Measurements from ENCODE around the gene CLSTN2. TPM values are rescaled to one million over a fixed set of nuclear protein-coding genes. Genes with fewer than 3 reads are reported as not detected.

The CLSTN2 gene
- total and polyA plus RNA-seq, 10 donors = 0.02 to 0.22 (median 0.13) TPM; not detected in 1

DNA sequence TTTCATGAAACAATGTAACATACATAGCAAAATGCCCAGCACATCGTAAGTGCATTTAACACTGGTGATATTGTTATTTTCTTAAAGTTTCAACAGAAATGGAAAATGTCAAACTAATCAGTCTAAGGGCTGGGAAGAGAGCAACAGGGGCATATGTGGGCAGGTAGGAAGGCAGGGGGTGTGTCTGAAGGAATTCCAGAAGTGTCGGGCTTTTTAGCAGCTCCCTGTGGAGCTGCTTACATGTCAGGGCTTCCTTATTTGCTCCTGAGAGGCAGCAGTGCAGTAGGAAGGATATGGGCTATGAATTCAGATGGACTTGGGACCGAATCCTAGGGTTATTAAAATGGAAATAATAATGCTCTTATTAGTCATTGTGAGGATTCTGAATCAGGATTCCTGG lies 311.6 kb downstream of the CLSTN2 start:
- H3K4me3 ChIP-seq = no peak overlapping the region
- no peak overlapping the region for H3K27ac ChIP-seq
- no peak for DNase-seq
- no peaks in the 10 kb centered on the region for H3K27me3 ChIP-seq (replicated peaks in 1 of 7)
- 50 to 55% (median 51%) methylated on average over 3 of the region's 3 CpGs for WGBS, 5 donors
- H3K9me3 ChIP-seq = no peaks in the 10 kb centered on the region
- no peaks in the 10 kb centered on the region for H3K4me1 ChIP-seq
- TF ChIP-seq, protein P1, sequence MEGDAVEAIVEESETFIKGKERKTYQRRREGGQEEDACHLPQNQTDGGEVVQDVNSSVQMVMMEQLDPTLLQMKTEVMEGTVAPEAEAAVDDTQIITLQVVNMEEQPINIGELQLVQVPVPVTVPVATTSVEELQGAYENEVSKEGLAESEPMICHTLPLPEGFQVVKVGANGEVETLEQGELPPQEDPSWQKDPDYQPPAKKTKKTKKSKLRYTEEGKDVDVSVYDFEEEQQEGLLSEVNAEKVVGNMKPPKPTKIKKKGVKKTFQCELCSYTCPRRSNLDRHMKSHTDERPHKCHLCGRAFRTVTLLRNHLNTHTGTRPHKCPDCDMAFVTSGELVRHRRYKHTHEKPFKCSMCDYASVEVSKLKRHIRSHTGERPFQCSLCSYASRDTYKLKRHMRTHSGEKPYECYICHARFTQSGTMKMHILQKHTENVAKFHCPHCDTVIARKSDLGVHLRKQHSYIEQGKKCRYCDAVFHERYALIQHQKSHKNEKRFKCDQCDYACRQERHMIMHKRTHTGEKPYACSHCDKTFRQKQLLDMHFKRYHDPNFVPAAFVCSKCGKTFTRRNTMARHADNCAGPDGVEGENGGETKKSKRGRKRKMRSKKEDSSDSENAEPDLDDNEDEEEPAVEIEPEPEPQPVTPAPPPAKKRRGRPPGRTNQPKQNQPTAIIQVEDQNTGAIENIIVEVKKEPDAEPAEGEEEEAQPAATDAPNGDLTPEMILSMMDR (IDR thresholded peaks at IDR 0.05 in 8 of 11, conservative IDR thresholded peaks at IDR 0.05 in 3 of 11) = no peak
- TF ChIP-seq POLR2A (IDR thresholded peaks at IDR 0.05) = no peak
- no peaks in the 10 kb centered on the region for H3K36me3 ChIP-seq
- intact Hi-C loops (cut with DNase I; ENCODE audit: low total_unique reads) = no loop called here

DNA sequence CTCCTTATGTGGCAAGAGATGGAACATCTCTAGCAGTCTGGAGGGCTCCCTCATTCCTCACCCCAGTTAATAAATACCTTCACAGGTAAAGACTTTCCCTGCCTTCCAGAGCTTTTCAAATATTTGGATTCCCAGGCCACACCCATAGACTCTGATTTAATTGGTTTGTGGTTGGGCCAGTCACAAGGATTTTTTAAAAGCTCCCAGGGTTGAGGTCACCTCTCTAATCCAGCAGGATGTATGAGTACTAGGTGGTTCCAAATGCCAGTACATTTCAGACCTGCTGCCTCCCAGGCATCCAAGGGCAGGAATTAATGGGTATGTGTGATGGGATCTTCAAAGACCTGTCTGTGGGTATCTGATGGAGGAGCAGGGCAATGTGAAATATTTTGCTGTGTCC lies 312.8 kb downstream of the CLSTN2 start:
- TF ChIP-seq POLR2AphosphoS5 (IDR thresholded peaks at IDR 0.05) (no peak), POLR2A (IDR thresholded peaks at IDR 0.05) (no peak)
- TF ChIP-seq, protein P1 (IDR thresholded peaks at IDR 0.05 in 8 of 11, conservative IDR thresholded peaks at IDR 0.05 in 3 of 11) = no peak
- no peak overlapping the region for H3K27ac ChIP-seq
- DNase-seq = no peak
- intact Hi-C loops (cut with DNase I; ENCODE audit: low total_unique reads) = no loop called here
- H3K4me3 ChIP-seq = no peak overlapping the region
- H3K36me3 ChIP-seq = no peaks in the 10 kb centered on the region
- H3K27me3 ChIP-seq (replicated peaks in 1 of 7) = no peaks in the 10 kb centered on the region
- H3K9me3 ChIP-seq = no peaks in the 10 kb centered on the region
- H3K4me1 ChIP-seq = no peaks in the 10 kb centered on the region

DNA sequence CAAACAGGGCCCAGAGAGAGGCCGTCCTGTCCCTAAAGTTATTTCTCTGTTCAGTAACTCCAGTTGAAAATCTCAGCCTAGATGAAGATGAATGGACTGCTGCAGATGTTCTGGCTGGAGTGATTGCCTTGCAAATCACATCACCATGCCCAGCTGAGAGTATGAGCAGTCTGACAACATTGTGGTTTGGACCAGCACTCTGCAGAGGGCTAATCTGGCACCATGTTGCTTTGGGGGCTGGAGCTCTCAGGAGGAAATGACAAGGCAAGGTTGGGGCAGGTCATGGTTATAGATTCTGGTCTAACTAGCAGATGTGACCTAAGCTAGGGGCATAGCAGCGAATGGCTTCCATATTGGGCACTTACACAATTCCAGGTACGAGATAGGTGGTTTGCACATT lies 314.2 kb downstream of the CLSTN2 start:
- DNase-seq = no peak
- H3K27ac ChIP-seq = no peak overlapping the region
- 84 to 96% (median 85%) methylated on average over 3 of the region's 3 CpGs for WGBS, 5 donors
- H3K9me3 ChIP-seq = no peaks in the 10 kb centered on the region
- no peaks in the 10 kb centered on the region for H3K36me3 ChIP-seq
- H3K27me3 ChIP-seq (replicated peaks in 1 of 7) = no peaks in the 10 kb centered on the region
- TF ChIP-seq, protein P1 (IDR thresholded peaks at IDR 0.05 in 8 of 11, conservative IDR thresholded peaks at IDR 0.05 in 3 of 11) = no peak
- TF ChIP-seq POLR2A (IDR thresholded peaks at IDR 0.05) = no peak
- TF ChIP-seq POLR2AphosphoS5 (IDR thresholded peaks at IDR 0.05) = no peak
- H3K4me1 ChIP-seq = no peaks in the 10 kb centered on the region
- intact Hi-C loops (cut with DNase I; ENCODE audit: low total_unique reads) = no loop called here
- no peak overlapping the region for H3K4me3 ChIP-seq

DNA sequence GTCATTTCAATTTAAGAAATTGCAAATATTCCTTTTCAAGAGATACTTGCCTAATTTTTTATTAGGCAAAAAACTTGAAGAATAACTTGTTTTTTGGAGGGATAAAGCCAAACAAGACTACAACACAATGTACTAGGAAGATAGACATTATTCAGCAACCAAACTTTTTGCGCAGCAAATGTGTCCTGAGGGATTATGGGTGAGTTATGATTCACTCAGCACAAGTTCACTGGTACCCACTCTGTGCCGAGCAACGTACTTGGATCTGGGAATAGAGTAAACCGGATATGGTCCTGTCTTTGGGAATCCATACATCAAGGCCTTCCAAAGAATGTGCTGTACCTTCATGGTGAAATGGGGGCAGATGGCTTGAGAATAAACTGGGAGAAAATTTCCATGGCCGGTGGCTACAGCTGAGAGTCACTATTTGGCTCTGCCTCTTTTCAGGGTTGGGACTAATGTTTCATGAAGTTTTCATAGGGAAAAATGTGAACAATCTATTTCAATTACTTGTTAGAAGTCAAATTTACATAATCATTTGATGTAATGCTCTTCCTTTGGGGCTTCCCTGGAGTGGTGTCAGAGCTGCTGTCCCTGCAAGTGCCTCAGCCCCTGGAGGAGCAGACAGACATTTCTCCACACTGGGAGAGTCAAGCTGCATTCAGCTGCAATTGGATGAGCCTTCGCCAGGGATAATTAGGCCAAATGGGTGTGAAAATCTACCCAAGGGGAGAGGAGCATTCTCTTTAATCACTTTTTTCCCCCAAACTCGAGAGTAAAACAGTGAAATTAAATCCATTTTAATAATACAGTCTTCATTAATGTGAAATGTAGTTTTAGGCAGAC lies 315.2 kb downstream of the CLSTN2 start:
- Histone ChIP-seq H3K36me3 (no peaks in the 10 kb centered on the region), H3K4me3 (no peak overlapping the region), H3K4me1 (no peaks in the 10 kb centered on the region), H3K27ac (no peak overlapping the region), H3K9me3 (no peaks in the 10 kb centered on the region), H3K27me3 (replicated peaks in 1 of 7) (no peaks in the 10 kb centered on the region)
- 75 to 88% (median 82%) methylated on average over 7 of the region's 7 CpGs for WGBS, 5 donors
- no peak for DNase-seq
- intact Hi-C loops (cut with DNase I; ENCODE audit: low total_unique reads) = no loop called here
- TF ChIP-seq POLR2AphosphoS5 (IDR thresholded peaks at IDR 0.05) (no peak), POLR2A (IDR thresholded peaks at IDR 0.05) (no peak)
- TF ChIP-seq, protein P1 (IDR thresholded peaks at IDR 0.05 in 8 of 11, conservative IDR thresholded peaks at IDR 0.05 in 3 of 11) = no peak
